ENCODE measurements around the gene POLA2. TPM values are rescaled to one million over a fixed set of nuclear protein-coding genes. Genes with fewer than 3 reads are reported as not detected.
A peak's percentile ranks its signal among the peaks of the same experiment; 100 is the strongest.

Gene POLA2
- total RNA-seq, 1 donor from 2014 or later, result 27.4 TPM

DNA sequence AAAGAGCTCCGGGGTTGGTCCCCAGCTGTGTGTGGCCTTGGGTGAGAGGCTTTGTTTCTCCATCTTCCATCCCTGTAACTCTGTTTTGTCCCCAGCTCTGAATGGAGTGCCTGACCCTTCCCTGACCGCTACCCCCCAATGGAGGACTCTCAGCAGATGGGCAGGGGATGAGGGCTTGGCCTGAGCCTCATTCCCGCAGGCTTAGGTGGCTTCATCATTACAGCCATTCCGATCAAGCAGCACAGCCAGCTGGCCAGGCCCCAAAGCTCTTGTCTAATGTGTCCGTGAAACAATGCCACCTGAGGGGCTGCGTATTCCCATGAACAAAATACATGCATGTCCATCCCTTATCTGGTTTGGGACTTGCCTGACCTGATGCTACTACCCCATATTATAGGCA lies 49.0 kb downstream of the POLA2 start:
- no peak for DNase-seq (ENCODE audit: low spot score, unreplicated experiment)
- H3K27me3 Mint-ChIP-seq, result peaks cover 32% of the 10 kb centered on the region
- H3K9me3 Mint-ChIP-seq (ENCODE audit: low read depth), result no peaks in the 10 kb centered on the region
- H3K4me1 Mint-ChIP-seq (ENCODE audit: low read depth), result peaks cover 14% of the 10 kb centered on the region
- H3K36me3 Mint-ChIP-seq (ENCODE audit: insufficient read depth), result peaks cover 1% of the 10 kb centered on the region
- H3K27ac Mint-ChIP-seq, result no peak overlapping the region
- TF ChIP-seq, protein P1, sequence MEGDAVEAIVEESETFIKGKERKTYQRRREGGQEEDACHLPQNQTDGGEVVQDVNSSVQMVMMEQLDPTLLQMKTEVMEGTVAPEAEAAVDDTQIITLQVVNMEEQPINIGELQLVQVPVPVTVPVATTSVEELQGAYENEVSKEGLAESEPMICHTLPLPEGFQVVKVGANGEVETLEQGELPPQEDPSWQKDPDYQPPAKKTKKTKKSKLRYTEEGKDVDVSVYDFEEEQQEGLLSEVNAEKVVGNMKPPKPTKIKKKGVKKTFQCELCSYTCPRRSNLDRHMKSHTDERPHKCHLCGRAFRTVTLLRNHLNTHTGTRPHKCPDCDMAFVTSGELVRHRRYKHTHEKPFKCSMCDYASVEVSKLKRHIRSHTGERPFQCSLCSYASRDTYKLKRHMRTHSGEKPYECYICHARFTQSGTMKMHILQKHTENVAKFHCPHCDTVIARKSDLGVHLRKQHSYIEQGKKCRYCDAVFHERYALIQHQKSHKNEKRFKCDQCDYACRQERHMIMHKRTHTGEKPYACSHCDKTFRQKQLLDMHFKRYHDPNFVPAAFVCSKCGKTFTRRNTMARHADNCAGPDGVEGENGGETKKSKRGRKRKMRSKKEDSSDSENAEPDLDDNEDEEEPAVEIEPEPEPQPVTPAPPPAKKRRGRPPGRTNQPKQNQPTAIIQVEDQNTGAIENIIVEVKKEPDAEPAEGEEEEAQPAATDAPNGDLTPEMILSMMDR (IDR thresholded peaks at IDR 0.05; ENCODE audit: unreplicated experiment), result no peak
- H3K4me3 Mint-ChIP-seq (ENCODE audit: low read depth), result no peak overlapping the region

GRCh38 chr11:65311170-65311678 lies 49.5 kb downstream of the POLA2 start:
- Mint-ChIP-seq H3K9me3 (ENCODE audit: low read depth) (no peaks in the 10 kb centered on the region), H3K36me3 (ENCODE audit: insufficient read depth) (peaks cover 1% of the 10 kb centered on the region), H3K27me3 (peaks cover 34% of the 10 kb centered on the region), H3K27ac (no peak overlapping the region), H3K4me1 (ENCODE audit: low read depth) (peaks cover 14% of the 10 kb centered on the region), H3K4me3 (ENCODE audit: low read depth) (no peak overlapping the region)
- no peak for DNase-seq (ENCODE audit: low spot score, unreplicated experiment)
- TF ChIP-seq, protein P1 (IDR thresholded peaks at IDR 0.05; ENCODE audit: unreplicated experiment), result no peak

- peak within 1 kb of the TSS; percentile 70 for H3K4me3 Mint-ChIP-seq (ENCODE audit: low read depth)
- H3K27ac Mint-ChIP-seq, result peak within 1 kb of the TSS; percentile 21
- H3K9me3 Mint-ChIP-seq (ENCODE audit: low read depth), result no peaks in the 10 kb centered on the region
- H3K27me3 Mint-ChIP-seq, result peaks cover 30% of the 10 kb centered on the region
- H3K4me1 Mint-ChIP-seq (ENCODE audit: low read depth), result peaks cover 18% of the 10 kb centered on the region
- TF ChIP-seq, protein P1 (IDR thresholded peaks at IDR 0.05; ENCODE audit: unreplicated experiment), result no peak
- DNase-seq (ENCODE audit: low spot score, unreplicated experiment), result peak; percentile 78
- peaks cover 1% of the 10 kb centered on the region for H3K36me3 Mint-ChIP-seq (ENCODE audit: insufficient read depth)
Measured at GRCh38 chr11:65314501-65315203, 52.9 kb downstream of the POLA2 start, which contains the start of gene CDC42EP2. TSS of gene CDC42EP2 (plus strand) at chr11:65314866. CDS start at chr11:65320899, 6,033 bp downstream.

GRCh38 chr11:65315204-65315865 lies 53.6 kb downstream of the POLA2 start:
- peaks cover 1% of the 10 kb centered on the region for H3K36me3 Mint-ChIP-seq (ENCODE audit: insufficient read depth)
- no peak overlapping the region for H3K27ac Mint-ChIP-seq
- peaks cover 30% of the 10 kb centered on the region for H3K27me3 Mint-ChIP-seq
- H3K9me3 Mint-ChIP-seq (ENCODE audit: low read depth), result no peaks in the 10 kb centered on the region
- TF ChIP-seq, protein P1 (IDR thresholded peaks at IDR 0.05; ENCODE audit: unreplicated experiment), result peak; percentile 99
- peaks cover 18% of the 10 kb centered on the region for H3K4me1 Mint-ChIP-seq (ENCODE audit: low read depth)
- H3K4me3 Mint-ChIP-seq (ENCODE audit: low read depth), result peak overlapping the region; percentile 70
- DNase-seq (ENCODE audit: low spot score, unreplicated experiment), result peak; percentile 97

DNA sequence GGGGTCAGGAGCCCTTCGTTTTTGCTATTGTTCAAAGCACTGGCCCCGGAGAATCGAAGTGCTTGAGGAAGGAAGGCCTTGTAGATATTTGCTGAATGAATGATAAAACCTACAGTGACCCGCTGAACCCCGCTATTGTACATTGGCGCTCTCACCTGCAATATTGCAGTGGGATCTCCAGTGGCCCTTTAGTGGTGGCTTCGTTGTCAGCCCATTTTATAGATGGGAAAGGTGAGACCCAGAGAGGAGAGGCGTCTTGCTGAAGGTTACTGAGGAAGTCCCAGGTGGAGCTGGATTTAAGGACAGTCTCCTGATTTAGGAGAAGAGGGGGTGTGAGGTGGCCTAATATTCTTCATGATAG lies 54.1 kb downstream of the POLA2 start:
- H3K36me3 Mint-ChIP-seq (ENCODE audit: insufficient read depth), result peaks cover 1% of the 10 kb centered on the region
- H3K4me3 Mint-ChIP-seq (ENCODE audit: low read depth), result peak overlapping the region; percentile 70
- no peaks in the 10 kb centered on the region for H3K9me3 Mint-ChIP-seq (ENCODE audit: low read depth)
- no peak for DNase-seq (ENCODE audit: low spot score, unreplicated experiment)
- H3K4me1 Mint-ChIP-seq (ENCODE audit: low read depth), result peaks cover 15% of the 10 kb centered on the region
- TF ChIP-seq, protein P1 (IDR thresholded peaks at IDR 0.05; ENCODE audit: unreplicated experiment), result peak; percentile 3
- H3K27me3 Mint-ChIP-seq, result peaks cover 27% of the 10 kb centered on the region
- no peak overlapping the region for H3K27ac Mint-ChIP-seq

Measured in progenitor cell of endocrine pancreas (in vitro differentiated cells).